Activated CD8-positive, alpha-beta memory T cell treated with anti-CD3 and anti-CD28 coated beads, Interleukin-2, amount 50 U/mL, for 48 hours (primary cell): ENCODE results near the gene SETD3.

Experiments used
- DNase-seq: peaks from one replicate; pipeline ENCODE4 v3.0.0-alpha.2; 2020

Gene SETD3

DNA sequence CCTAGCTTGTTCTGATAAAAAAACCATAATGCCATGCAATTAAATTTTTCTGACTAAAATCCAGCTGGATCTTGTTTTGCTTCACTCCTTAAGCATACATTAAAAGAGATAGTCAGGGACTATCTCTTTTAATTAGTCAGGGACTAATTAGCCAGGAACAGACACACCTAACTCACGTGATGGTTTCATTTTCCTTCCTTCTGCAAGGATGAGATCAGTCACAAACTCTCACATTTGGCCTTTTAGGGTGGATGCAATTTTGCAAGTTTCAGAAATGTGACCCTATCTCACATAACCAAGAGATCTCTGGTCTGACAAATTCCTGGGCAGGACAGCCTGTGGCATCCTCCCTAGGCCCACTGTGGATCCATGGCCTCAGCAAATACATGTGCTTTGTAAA is 62.4 kb downstream of the SETD3 start:
- DNase-seq, result no peak

DNA sequence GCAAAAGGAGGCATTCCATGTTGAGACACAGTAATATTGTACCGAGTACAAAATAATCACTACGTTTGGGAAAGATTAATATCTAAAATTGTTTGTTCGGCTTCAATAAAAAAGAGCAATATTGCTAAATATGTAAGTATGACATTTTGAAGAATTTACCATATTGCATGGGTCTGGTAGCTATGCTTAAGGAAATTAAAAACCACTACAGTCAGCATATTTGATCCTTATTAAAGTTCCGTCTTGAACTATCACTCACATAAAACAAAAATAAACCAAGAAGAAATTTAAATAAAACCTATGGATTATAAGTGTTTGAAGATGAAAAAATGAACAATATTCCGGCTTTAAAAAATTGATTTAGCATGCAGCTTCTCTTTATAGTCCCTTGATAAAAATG is 63.8 kb downstream of the SETD3 start:
- DNase-seq, result no peak

DNA sequence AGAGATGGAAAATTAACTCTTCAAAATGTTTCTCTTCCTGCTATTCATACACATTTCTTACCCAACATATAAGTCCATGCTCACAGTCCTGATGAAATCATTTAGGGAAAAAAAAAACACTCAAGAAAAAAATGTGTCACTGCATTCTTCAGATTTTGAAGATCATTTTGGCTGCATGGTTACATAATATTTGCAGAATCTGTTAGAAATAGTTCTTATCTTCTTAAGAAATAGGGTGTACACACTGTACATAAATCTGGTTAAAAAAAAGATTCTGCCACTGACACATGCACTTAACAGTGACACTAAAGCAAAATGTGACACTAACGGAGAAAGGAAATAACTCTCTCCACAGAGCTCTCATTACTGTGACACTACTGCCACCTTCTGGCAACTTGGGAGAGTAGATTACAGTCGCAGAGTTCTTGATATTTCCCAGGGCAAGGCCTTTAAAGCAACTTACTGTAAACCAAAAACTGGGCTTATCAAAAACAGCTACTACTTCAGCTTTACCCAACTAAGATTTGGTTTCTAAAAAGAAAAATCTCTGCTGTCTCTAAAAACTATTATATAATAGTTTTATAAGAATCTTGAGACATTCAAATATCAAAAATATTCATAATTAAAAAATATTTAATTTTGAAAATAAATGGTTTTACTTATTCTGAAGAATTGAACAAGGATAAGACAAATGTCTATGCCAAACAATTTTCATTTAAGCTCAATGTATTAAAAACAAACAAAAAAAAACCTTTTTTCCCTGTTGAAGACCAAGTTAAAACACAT is 65.0 kb downstream of the SETD3 start:
- DNase-seq, result no peak

DNA sequence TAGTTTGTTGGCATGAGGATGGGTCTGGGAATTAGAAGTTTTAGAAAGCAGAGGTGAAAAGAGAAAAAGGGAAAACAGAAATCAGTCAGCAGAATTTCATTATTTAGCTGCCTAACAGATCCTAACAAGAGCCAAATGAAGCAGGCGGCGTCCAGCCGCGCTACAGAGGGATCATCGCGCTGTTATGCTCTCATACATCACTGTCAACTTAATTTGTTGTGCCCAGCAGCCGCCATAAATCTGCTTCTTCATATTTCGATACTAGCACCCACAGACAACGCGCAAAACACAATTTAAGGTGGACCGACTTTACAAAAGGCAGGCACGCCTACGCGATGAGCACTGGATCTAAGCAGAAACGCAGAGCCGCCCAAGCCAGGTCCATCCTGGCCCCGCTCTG is 66.7 kb downstream of the SETD3 start:
- DNase-seq, result no peak

DNA sequence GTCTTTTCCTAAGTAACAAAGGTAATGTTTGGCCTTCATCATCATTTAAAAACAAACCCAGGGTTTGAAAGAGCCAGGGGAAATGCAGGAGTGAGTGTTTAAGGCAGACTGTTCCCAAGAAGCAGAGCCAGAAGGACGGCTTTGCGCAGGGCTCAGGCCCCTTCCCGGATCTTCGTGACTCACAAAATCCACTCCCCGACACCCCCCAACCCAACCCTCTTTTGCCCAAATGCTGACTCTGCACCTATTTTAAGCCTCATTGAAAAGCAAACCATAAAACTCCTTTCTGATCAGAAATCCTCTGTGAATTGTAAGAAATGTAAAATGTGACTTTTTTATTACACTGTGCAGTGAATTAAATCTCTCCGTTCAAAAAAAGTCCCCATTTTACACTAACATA is 67.5 kb downstream of the SETD3 start:
- no peak for DNase-seq

DNA sequence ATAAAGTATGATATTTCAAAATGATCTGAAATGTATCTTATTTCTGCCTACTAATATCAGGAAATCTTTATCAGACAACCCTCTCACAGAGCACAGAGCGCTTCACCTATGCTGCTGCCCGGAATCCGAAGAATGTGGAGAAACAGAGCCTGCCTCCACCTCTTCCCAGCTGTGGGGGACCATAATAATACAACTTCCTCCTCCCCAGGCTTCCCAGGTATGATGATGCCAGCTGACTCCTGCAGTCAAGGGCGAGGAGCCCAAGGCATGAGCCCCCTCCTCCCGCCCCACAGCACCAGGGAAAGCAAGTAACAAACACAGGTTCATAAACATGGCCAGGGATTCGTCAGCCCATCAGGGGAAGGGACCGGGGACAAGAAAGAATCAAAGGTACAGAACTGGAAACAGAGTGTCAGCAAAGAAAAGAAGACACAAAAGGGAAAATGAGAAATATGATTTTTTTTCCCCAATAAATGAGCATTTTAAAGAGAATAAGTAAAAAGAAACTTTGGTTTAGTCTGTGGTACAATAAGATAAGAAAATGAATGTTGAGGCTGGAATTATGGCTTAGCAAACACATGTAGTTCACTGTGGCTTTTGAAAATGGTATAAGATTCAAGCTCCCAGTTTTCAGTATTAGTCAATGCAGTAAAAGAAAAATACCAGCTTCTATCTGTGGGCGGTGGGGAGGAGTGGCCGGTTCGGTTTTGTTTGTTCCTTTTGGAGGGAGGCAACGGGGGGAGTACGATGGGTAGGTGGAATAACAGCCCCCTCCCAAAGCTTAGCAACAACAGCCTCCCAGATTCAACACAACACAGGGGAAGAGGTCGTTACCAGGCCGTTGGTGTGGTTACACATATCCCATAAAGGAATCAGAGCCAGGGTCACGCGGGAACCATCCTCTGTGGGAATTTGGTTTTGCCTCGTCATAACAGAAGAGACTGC is 68.3 kb downstream of the SETD3 start:
- DNase-seq, result no peak

DNA sequence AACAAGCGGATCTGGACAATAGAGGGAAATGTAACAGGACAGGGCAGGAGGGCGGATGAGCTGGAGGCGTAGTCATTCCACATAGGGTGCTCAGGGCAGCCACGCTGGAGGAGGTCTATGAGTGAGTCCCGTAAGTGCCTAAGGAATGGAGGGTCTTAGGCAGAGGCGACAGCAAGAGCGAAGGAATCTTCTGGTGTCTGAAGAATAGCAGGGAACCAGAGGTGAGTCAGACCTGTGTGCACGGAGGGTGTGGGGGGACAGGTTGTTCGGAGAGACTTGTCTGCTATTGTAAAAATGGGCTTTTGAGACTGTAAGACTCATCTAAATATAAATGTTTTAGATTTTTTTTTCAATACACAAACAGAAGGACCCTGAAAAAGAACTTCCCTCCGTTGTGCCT is 70.6 kb downstream of the SETD3 start:
- no peak for DNase-seq

DNA sequence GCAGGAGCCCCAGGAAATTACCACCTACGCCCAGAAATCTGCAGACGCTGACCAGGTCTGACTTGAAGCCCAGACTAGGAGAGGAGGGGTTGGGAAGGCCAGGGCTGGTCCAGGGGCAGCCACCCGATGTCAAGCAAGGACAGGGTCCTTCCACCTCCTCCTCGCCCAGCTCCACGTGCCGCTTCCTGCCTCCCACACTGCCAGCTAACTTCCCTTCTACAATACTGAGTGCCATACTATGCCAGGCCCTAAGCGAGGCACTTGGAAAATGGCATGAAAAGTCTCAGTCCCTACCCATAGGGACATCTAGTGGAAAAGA is 71.7 kb downstream of the SETD3 start:
- DNase-seq, result no peak

DNA sequence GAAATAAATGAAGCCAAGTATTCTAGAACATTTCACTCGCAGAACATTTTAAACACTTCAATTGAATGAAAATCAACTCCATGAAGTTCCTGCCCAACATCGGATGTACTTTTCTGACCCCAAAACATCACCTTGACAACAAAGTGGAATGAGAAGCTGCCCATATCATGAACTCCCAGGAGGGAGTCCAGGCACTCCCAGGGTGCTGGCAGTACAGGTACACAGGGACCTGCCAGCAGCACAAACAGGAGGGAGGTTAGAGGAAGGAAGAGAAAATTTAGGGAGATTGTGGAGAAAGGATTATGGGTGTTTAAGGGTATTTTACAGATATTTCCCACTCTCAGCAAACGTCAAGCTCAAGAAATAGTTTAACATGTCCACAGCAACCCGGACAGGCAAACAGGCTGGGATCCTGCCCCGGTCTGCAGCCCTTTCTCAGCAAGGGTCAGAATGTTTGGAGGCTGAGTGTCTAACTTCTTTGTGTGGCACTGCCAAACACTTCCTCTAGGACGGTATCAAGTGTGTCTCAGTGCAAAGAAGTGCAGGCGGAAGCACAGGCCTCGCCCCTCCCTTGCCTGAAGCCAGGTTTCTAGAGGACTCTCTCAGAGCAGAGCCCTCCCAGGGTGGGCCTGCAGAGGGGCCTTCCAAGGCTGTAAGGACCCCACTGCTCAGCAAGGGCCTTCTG is 72.2 kb downstream of the SETD3 start:
- DNase-seq, result no peak

DNA sequence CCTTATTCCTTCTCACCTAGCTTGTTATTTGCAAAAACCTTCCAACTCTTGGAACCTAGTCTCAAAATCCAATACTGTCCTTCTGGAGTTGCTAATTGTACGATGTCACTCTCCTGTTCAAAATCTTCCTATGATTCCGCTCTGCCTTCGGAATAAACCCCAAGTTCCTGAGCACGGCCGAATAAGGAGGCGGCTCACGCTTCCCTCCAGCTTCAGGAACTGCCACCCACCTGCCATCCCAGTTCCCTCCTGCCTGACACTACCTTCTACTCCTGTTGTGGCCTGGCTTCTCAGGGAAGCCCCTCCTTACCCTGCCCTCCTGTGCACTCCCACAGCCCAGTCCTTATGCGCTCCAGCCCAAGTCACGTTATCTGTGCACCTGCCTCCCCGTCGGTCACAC is 73.2 kb downstream of the SETD3 start:
- no peak for DNase-seq

DNA sequence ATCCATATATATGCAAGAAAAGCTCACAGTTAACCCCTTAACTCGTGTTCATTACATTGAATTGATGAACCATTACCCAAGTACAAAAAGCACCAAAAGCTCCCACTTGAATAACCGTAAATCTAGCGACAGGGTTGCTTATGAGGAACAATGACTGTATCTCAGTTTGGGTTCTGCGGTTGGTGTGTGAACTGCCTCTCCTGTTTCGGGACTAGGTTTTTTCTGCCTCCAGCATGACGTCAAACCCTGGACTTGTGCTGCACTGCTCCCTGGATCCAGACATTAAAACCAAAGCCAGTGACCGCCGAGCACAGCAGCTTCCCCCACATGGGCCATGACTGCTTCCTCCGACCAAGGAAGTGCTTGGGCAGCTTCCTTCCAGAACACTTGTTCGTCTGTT is 77.7 kb downstream of the SETD3 start:
- no peak for DNase-seq

DNA sequence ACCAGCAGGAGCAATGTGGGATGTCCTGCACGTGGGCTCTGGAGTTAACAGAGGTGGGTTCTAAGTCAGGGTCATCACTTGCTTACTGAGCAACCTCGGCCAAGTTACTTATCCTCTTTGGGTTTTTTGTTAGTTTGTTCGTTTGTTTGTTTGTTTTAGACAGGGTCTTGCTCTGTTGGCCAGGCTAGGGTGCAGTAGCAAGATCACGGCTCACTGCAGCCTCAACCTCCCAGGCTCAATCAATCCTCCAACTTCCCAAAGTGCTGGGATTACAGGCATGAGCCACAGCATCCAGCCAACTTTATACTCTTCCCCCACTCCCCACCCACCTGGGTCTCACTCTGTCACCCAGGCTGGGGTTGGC is 78.4 kb downstream of the SETD3 start:
- DNase-seq, result no peak

DNA sequence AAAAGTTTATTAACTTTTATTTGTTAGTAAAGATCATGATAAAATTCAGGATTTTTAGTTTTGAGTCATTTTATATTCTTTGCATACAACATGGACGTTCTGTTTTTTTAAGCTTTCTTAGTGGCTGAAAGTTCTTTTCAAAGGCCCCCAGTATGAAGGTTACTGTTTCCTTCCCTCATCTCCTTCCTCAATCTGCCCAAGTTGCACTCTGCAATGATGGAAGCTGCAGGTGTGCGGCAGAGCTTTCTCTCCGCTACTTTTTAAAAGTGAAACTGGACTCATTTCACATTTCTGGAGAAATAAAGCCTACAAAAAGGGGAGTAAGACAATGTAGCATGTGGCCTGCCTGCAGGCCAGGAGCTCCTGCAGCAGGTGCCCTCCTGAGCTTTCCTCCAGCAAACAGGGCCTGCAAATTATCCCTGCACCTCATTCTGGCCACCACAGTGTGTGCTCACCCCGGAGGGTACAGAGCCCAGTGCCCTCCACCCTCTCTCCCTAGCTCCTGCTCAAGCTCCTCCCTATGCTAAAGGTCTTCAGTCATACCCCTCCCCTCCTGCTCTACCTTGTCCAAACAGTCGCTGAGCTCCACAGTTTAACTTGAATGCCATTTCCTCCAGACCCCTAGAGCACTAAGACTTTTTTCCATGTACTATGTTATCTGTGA is 78.9 kb downstream of the SETD3 start:
- no peak for DNase-seq

DNA sequence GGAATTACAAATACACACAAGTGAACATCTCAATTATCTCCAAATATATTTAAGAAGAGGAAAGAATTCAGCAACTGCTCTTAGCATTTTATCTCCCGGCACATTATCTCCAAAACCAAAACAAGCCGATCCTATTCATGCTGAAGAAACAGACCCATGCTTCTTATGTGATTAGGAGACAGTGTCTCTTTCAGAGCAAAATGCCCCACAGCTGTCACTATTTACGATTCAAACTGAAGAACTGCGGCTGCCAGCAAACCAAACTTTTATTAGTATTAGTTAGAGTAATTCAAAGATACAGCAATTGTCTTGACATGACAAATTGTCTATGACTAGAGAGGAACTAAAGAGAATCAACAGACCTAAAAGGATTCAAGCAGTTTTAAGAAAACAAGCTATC is 79.4 kb downstream of the SETD3 start:
- no peak for DNase-seq

DNA sequence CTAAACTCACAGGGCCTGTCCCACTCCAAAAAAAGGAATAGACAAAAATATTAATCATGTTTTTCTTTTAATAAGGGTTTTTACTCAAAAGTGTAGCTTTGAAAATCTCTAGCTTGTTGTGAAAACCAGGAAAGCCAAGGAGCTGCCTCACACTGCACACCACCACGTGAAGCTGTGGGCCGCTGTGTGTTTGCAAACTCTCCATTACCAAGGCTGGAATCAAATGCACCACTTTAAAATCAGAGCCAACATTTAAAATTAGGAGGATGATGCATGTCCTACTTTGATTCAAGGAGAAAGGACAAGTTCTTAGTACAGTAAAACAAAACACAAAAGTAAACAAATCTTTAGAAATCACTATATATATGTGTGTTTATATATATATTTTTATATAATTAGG is 83.0 kb downstream of the SETD3 start:
- no peak for DNase-seq

DNA sequence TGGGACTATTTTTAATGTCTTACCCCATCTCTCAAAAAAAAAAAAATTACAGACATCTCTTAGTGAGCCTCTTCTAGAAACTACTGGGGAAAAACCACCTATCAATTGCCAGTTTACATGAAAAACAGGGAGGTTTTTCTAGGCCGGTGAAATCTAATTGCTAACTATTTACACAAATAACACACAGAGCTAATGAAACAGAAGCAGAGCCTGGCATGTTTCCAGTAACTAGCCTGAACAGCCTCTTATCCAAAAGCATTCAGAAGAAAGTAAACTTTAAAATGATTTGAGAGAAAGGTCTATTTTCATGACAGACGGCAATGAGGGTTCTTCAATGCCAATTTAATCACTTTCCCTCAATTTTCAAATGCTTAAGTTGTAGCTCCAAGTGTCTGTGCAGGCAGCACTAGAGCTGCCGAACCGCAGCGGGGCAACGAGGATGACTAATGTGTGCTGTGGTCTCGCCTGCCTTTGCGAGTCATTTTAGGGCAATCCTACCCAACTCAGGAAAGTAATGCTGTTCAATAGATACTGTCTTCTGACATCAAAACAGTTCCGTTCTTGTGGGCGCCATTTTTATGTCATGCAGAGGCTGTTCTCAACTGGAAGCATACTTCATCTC is 84.6 kb downstream of the SETD3 start:
- DNase-seq, result peak; percentile 64

DNA sequence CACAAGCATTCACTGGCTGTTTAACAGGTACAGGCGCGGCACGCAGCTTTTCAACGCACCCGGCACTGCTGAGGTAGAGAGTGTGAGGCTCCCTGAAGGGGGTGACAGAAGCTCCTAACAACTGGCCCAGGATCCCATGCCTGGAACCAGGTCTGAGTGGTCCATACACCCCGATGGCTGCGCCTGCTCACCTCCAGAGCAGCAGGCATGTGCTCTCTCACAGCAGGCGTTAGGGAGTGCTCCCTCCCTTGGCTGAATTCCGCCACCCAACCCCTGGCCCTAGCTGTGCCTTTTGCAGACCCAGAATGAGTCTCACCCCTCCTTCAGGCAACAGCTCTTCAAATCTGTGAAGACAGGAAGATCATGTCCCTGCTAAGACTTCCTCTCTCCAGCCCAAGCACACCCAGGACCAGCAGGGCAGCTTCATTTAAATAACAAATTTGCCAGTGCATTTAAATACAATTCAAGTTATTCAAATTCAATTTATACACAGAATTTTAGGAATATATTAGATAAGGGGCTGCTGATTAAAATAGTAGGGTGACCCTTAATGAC is 86.0 kb downstream of the SETD3 start:
- no peak for DNase-seq

DNA sequence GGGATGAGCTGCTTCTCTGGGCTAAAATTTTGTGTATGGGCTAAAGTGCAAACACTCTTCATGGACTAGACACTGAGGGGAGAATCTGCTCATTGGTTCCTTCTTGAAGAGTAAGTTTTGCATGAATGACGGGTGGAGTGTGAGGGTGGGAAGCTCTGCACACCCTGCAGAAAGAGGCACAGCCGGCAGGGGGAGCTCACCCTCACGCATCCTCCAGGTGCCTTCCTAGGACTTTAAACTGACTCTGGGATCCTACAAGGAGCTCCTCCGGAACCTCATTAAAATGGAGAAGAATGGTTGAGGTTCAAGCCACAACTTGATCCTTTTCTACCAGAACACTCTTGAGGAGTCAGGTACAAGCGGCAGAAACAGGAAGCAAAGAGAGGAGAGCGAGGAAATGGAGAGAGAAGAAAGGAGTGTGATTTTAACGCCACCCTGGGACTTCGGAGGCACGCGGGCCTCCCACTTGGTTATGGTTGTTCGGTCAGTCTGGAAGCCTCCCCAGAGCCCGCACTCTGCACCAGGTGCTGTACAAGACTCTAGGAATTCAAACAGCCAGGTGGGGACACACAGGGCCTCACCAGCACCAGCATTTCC is 87.5 kb downstream of the SETD3 start:
- peak; percentile 64 for DNase-seq

DNA sequence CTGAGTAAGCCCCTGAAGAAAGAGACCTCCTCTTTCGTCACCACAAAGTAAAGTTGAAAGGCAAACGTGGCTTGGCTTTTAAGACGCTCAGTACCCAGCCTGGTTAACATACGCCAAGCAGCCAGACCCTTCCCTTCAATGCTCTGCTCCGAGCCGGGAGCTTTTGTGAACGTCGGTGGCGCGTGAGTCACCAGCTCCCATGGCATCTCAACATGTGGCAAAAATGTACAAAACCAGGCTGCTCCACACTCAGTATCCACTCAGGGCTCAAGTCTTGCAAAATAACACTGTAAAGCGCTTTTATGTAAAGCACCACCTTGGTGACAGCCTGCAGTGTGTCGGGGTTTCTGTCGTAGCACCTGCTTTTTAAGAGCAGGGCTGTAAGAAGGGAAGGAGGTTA is 89.0 kb downstream of the SETD3 start:
- no peak for DNase-seq

DNA sequence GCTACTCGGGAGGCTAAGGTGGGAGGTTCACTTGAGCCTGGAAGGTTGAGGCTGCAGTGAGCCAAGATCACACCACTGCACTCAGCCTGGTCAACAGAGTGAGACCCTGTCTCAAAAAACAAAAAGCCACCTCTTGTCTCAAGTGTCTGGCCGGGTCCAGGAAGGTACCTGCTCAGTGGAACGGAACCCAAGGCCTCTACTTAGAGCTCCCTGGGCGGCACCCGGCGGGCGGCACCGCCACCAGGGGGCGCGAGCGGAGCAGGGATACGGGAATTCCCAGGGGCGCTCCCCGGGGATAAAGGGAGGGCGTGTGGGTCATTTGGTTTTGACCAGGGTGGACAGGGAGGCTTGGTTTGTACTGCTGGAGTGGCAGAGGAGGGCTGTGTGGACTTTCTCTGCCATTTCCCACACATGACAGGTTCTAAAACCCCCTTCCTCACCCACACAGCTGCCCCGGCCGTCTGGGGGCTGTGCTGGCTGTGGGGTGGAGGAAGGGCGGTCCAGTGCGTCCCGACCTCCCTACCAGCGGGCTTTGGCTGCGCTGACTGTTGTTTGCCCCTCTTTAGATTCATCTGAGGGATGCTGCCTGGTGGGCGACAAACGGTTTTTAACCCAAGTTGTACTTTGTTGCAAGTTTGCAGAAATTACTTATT is 91.4 kb downstream of the SETD3 start:
- peak; percentile 87 for DNase-seq

DNA sequence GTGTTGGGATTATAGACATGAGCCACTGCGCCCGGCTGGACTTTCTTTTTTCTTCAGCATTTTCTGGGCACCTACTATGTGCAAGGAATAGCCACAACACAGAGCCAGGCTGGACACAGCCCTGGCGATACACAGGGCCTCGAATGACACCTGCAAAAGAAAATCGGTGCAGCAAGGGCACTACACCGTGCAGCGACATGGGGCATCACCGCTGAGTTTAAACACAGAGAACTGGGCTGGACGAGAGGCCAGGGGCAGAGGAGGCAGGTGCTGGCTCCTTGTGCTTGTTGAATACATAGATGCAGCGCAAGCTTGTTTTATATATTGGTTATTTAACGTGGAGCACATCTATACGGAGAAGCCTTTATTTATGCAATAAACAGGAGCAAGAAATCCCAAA is 92.4 kb downstream of the SETD3 start:
- DNase-seq, result no peak

DNA sequence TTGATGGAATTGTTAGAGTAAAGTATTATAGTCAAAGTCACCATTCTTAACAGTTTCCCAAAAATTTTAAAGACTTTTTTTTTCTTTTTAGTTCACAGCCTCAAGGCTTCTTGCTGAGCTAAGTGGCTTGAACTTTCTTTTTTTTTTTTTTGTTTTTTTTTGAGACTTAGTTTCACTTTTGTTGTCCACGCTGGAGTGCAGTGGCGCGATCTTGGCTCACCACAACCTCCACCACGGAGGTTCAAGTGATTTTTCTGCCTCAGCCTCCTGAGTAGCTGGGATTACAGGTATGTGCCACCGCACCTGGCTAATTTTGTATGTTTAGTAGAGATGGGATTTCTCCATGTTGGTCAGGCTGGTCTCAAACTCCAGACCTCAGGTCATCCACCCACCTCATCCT is 92.8 kb downstream of the SETD3 start:
- no peak for DNase-seq
